ENCODE measurements around the gene FMN2.
A peak's percentile ranks its signal among the peaks of the same experiment; 100 is the strongest.
"Not testable (repeated sequence)": the region's sequence is repeated elsewhere in the genome, so short reads cannot be mapped to it uniquely, and the experiment has no call there.

The FMN2 gene

DNA sequence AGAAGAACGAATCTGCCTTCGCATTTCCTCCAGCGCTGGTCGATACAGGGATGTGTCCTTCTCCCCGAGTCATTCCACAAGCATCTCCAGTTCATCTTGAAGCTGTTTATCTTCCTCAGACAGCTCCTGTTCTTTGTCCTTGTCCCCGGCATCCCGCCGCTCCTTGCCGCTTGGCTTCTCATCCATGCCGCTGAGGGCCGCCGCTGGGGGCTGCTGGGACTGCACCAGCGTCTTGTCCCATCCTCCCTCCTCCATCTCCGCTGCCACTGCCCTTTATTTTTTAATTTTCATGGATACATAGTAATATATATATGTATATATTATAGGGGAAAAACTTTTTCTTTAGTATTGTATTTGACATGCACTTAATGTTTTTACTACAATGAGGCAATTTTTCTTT lies 53.4 kb downstream of the FMN2 start:
- DNase-seq: no peak

DNA sequence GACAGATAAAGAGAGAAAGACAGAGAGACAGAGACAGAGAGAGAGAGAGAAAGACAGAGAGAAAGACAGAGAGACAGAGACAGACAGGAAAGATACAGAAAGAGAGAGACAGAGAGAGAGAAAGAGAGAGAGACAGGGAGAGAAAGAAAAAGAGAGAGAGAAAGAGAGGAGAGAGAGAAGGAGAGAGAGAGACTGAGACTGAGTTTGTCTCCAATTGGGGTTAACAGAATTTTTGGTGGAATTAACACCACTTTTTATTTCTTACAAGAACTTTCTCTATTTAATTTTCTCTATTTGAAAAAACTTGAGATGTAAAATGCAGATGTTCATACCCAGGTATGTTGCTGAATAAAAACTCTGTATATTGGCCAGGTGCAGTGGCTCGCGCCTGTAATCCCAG lies 56.6 kb downstream of the FMN2 start:
- DNase-seq: no peak

GRCh38 chr1:240149484-240150094 lies 57.9 kb downstream of the FMN2 start:
- DNase-seq: no peak

DNA sequence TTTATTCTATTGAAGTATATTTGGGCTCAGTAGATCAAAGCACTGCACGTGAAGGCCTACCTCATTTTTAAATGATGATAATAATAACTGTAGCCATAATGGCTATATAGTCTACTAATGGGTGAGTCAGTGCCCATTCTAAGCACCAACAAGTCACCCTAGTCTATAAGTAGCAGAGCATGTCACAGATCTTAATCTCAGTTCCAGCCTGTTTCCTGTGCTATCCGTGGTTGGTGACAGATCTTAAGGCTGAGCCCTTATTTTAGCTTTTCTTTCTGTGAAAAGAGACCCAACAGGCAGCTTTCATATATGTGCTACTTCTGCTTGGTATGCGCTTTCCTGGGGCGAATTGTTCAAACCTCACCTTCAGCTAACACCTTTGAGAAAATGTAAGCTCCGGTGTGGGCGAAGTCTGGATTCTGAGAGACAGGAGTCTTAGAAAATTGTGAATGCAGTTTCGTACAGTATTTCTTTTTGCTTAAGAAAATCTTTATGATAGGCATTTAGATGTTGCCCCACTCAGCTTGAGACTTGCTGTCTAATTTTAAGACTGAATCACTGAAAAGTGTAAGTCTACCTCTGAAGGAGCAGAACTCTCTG lies 59.6 kb downstream of the FMN2 start:
- DNase-seq: no peak

GRCh38 chr1:240152611-240153297 lies 61.1 kb downstream of the FMN2 start:
- no peak for DNase-seq

GRCh38 chr1:240155605-240156004 lies 63.9 kb downstream of the FMN2 start:
- no peak for DNase-seq

DNA sequence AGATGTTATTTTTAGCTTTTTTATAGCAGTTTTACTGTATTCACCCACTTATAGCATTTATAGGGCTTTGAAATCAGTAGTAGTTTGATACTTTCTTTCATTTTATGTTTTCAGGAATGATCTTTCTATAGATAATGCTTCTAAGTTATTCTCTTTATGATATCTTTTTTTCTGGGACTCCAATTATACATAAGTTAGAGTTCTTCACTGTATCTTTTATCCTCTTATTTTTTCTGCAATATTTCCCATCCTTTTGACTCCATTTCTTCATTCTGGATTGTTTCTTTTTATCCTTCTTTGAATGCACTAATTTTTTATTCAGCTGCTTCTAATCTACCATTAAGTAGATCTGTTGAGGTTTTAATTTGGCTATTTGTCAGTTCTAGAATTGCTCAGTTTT lies 73.1 kb downstream of the FMN2 start:
- no peak for DNase-seq

DNA sequence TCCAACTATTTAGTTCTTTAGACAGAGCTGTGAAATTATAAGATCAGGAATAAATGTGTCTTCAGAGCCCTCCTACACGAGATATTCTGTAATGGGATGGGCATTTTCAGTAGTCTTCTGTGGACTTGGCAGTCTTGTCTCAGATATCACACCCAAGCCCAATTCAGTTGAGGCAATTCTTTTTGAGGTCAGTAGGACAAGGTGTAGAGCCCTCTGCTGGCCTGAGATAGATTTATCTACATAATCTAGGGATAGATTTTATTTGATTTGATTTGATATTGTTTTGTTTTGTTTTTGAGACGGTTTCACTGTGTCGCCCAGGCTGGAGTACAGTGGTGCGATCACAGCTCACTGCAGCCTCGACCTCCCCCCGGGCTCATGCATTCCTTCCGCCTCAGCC lies 77.5 kb downstream of the FMN2 start:
- no peak for DNase-seq

DNA sequence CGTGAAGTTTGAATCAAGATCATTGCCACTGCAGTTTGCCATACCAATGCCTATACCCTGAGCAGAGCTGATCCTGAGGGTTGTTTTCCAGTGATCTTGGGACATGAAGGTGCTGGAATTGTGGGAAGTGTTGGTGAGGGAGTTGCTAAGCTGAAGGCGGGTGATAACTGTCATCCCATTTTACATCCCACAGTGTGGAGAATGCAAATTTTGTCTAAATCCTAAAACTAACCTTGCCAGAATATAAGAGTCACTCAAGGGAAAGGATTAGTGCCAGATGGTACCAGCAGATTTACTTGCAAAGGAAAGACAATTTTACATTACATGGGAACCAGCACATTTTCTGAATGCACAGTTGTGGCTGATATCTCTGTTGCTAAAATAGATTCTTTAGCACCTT lies 78.6 kb downstream of the FMN2 start:
- DNase-seq: peak; percentile 67

GRCh38 chr1:240170806-240171205 lies 79.1 kb downstream of the FMN2 start:
- DNase-seq: no peak

DNA sequence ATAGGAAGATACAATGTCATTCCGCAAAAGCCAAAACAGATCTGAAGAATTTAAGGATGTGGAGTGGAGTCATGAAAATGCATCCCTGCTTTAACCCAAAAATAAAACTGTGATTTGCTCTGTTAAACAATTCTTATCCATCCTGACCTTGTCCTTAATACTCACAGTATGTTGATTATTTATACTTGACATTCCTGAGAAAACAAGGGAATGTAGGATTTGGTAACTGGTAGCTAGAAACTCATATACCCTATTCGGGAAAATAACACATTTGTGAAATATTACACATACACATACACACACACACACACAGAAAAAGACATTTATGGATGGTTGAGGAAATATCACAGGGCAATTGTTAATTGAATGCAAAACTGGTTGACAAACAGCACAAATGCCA lies 80.2 kb downstream of the FMN2 start:
- DNase-seq: no peak

DNA sequence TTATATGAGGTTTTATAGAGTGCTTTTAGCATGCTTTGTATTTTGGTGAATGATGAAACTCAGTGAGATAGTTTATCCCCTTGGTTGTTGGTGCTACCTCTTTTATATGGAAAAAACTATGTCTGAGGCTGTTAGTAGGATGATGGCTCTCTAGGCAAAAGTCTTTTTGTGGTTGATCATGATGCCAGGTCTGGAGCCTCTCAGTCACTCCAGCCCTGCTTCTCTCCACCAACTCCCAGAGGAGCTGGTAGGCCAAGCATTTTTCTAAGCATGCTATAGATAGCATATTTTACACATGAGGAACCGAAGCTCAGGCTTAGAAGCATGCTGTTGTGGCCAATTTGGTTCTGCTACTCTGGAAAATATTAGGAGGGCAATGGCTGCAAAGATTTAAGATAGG lies 82.2 kb downstream of the FMN2 start:
- no peak for DNase-seq

- no peak for DNase-seq
Observed at GRCh38 chr1:240174734-240175133, 83.1 kb downstream of the FMN2 start.

GRCh38 chr1:240178366-240178765 lies 86.7 kb downstream of the FMN2 start:
- DNase-seq: no peak

DNA sequence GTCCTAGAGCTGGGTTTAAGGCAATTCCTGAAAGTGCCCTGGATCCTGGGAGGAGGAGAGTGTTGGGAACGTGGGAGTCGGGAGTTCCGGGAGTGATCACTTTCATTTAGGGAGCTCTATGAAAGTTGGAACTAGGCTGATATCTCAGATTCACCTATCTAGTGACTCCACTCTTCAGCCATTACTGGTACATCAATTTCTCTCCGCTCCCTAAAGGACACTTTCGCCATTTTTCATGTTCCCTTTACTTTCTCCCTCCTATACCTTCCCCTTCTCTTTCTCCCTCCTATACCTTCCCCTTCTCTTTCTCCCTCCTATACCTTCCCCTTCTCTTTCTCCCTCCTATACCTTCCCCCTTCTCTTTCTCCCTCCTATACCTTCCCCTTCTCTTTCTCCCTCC lies 93.0 kb downstream of the FMN2 start:
- not testable (repeated sequence) for DNase-seq

- DNase-seq: peak; percentile 82
Observed at GRCh38 chr1:240188139-240188538, 96.5 kb downstream of the FMN2 start.

GRCh38 chr1:240189386-240189989 lies 97.8 kb downstream of the FMN2 start:
- peak; percentile 13 for DNase-seq

DNA sequence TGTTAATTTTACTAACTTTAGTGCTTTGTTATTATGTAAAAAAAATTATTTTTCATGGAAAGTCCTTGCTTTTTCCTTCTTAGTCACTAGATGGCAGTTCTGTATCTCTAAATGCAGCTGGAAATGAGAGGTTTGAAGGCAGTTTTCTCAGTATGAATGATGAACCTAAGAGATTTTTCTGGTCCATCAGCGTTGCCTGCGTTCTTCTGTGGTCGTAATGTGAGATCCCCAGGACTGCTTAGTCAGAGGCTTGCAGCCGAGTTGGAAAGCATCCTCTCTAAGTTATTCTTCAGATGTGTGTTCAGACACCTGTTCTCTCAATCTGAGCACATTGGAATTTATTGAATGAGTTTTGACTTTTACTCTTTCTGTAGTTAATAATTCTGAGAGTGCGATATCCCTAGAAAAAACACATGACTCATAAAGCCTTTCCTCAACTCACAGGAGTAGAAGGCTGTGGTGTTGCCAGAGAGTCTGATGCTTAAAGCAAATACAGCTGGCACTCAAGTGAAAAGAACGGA lies 99.3 kb downstream of the FMN2 start:
- peak; percentile 33 for DNase-seq

- no peak for DNase-seq
Observed at GRCh38 chr1:240192851-240193250, 101.2 kb downstream of the FMN2 start.

GRCh38 chr1:240193679-240194078 lies 102.0 kb downstream of the FMN2 start:
- no peak for DNase-seq

GRCh38 chr1:240194120-240194519 lies 102.4 kb downstream of the FMN2 start:
- no peak for DNase-seq

DNA sequence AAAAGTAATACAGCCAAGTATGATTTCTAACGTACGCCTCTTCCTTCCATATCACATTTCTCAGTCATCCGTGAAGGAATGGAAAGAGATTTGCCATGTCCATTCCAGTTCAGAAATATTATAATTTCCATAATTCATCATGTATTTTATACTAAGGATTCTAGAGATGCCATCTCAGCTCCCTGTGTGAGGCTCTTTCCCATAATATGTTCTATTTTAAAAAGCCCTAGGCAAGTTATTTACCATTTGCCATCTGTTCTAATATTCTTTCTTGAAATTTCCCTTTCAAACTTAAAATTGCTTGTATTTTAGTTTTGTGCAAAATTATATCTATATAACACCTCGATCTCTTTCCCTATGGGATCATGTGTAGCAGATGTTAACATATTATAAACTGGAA lies 106.7 kb downstream of the FMN2 start:
- no peak for DNase-seq

DNA sequence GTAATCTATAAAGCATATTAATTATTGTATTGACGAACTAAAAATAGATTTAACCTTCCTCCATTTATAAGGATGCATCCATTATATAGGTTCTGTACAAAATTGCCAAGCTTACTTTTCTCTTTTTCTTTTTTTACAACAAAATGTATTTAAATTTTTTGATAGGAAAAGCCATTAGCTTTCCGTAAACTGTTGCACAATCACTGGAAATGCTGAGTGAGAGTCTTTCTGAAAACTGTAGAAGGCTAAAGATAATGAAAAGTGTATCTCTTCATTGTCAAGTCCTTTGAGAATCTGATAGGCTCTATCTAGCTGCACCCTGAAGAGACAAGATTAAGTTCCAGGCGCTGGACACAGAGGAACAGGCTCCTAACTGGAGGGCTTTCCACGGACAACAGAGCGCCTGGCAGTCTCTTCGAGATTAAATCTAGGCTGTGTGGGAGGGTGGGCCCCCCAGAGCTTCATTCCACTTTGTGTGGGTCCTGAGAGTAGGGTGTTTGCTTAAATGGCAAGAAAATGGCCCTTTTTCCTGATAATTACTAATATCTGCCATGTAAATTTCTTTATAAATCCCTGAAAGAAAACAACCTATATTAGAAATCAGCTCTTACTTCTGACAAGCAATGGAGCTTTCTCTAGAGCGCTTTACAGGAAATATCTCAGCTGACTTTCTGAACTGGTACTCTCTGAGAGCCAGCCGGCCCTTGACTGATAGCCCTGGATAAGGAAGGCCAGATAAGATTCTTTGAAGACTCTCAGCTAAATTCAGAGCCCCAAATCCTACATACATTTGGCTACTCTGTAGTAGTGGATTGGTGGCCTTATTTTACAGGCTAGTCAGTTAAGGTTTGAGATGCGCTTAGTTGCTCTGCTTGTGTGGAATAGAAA lies 108.3 kb downstream of the FMN2 start:
- DNase-seq: no peak

Data from NCI-H524 treated with DMSO at 0.1 percent for 48 hours (cell line).